Endothelial cell of umbilical vein (primary cell): ENCODE data around the gene SP1. TPM values are rescaled to one million over a fixed set of nuclear protein-coding genes. Genes with fewer than 3 reads are reported as not detected.

Source experiments
- BruUV-seq: library from RNA; stranded (reverse); fragments of 400-500 nt; replicated peaks from 2 replicates; lab custom pipeline; 2021; lab: Mats Ljungman, UMichigan
- CTCF ChIA-PET: fragments of 300-600, 350-600 bp; sonication (Branson Sonifier 250); formaldehyde crosslinking; loops from one replicate; lab custom pipeline; 2021; ENCODE audit warnings: antibody characterized with exemption, inconsistent platforms; lab: Charles Lee
- POLR2A ChIA-PET: fragments of 300-600, 350-600 bp; sonication (Branson Sonifier 250); formaldehyde crosslinking; loops from one replicate; lab custom pipeline; 2021; ENCODE audit warnings: antibody characterized with exemption, inconsistent platforms; lab: Charles Lee
- DNase-seq: peaks from one replicate; pipeline ENCODE4 v3.0.0-alpha.2; 2011; ENCODE audit warnings: low read depth, low spot score
- FAIRE-seq: peaks from 2 replicates; lab custom pipeline; 2011; peaks lifted over from hg19 to GRCh38; lab: Jason Lieb, UNC
- H2AFZ ChIP-seq: 2 replicates; pipeline ENCODE4 v1.6.0; 2012; ENCODE audit warnings: low read depth, low read length, control low read depth, inconsistent platforms
- H3K27ac ChIP-seq: 2 replicates; pipeline ENCODE4 v1.5.1; 2011; ENCODE audit warnings: low read depth, mild to moderate bottlenecking, control low read depth, low read length, moderate library complexity; ENCODE audit not compliant: insufficient read depth
- H3K27me3 ChIP-seq, 2 experiments: 2 replicates each; pipeline versions ENCODE4 v1.6.0 to v1.6.1; 2011; ENCODE audit warnings: low read length in 2 of 2, mixed read lengths in 1 of 2; ENCODE audit not compliant: control insufficient read depth in 2 of 2, insufficient read depth in 2 of 2
- H3K36me3 ChIP-seq, 2 experiments: 2 replicates in 1 of 2; 3 replicates in 1 of 2; pipeline ENCODE4 v1.5.1; 2011; ENCODE audit warnings: low read length in 2 of 2, mild to moderate bottlenecking in 1 of 2, moderate library complexity in 1 of 2; ENCODE audit not compliant: control insufficient read depth in 2 of 2, insufficient read depth in 2 of 2; ENCODE audit errors: extremely low read depth in 1 of 2
- H3K4me1 ChIP-seq: 3 replicates; pipeline ENCODE4 v1.5.1; 2011; ENCODE audit warnings: mild to moderate bottlenecking, low read length; ENCODE audit not compliant: control insufficient read depth, insufficient read depth; ENCODE audit errors: extremely low read depth
- H3K4me2 ChIP-seq: 2 replicates; pipeline ENCODE4 v1.6.1; 2011; ENCODE audit warnings: low read length, control low read depth, mixed read lengths; ENCODE audit not compliant: insufficient read depth
- H3K4me3 ChIP-seq, 3 experiments: fragments of 200-600 bp in 1 of 3; sonication (generic), shearing (Covaris generic) in 1 of 3; replicated peaks in 1 of 3; 2 replicates each; pipeline ENCODE4 v1.5.1; 2011 to 2016; ENCODE audit warnings: control low read depth in 3 of 3, low read length in 3 of 3, mild to moderate bottlenecking in 2 of 3, inconsistent platforms in 1 of 3, low read depth in 1 of 3, moderate library complexity in 1 of 3; ENCODE audit not compliant: insufficient read depth in 1 of 3
- H3K79me2 ChIP-seq: 2 replicates; pipeline ENCODE4 v1.6.0; 2012; ENCODE audit warnings: low read length, inconsistent platforms; ENCODE audit not compliant: control insufficient read depth, insufficient read depth
- H3K9ac ChIP-seq: replicated peaks from 2 replicates; pipeline ENCODE3; 2011; ENCODE audit warnings: low read length, control low read depth; ENCODE audit not compliant: insufficient read depth; ENCODE audit errors: extremely low read depth
- H3K9me1 ChIP-seq: replicated peaks from 3 replicates; pipeline ENCODE4 v1.6.0; 2011; ENCODE audit warnings: mild to moderate bottlenecking, low read length; ENCODE audit not compliant: control insufficient read depth, insufficient read depth; ENCODE audit errors: extremely low read depth
- H3K9me3 ChIP-seq: replicated peaks from 2 replicates; pipeline ENCODE4 v1.5.1; 2012; ENCODE audit warnings: low read length, inconsistent platforms; ENCODE audit not compliant: control insufficient read depth, insufficient read depth
- H4K20me1 ChIP-seq: replicated peaks from 2 replicates; pipeline ENCODE3; 2011; ENCODE audit warnings: mild to moderate bottlenecking, low read length; ENCODE audit not compliant: control insufficient read depth, insufficient read depth; ENCODE audit errors: extremely low read depth
- CTCF ChIP-seq, 2 donors: IDR thresholded peaks; 1 replicate in 1 of 2; 2 replicates in 1 of 2; pipeline ENCODE4 v1.5.1; 2011; ENCODE audit warnings: low read length in 2 of 2, mild to moderate bottlenecking in 2 of 2, moderate library complexity in 2 of 2, control low read depth in 1 of 2, inconsistent platforms in 1 of 2, low read depth in 1 of 2; ENCODE audit not compliant: insufficient read depth in 1 of 2; ENCODE audit errors: extremely low read depth in 1 of 2
- EZH2 ChIP-seq: IDR thresholded peaks from 2 replicates; pipeline ENCODE4 v1.6.1; 2012; ENCODE audit warnings: borderline replicate concordance, low read depth, mild to moderate bottlenecking, moderate library complexity, low read length, inconsistent platforms; ENCODE audit not compliant: severe bottlenecking
- FOS ChIP-seq: IDR thresholded peaks from 2 replicates; pipeline ENCODE4 v1.6.1; 2011; ENCODE audit warnings: mild to moderate bottlenecking, low read length, moderate library complexity, borderline replicate concordance; ENCODE audit not compliant: insufficient read depth
- GATA2 ChIP-seq: IDR thresholded peaks from 2 replicates; pipeline ENCODE4 v1.7.0; 2011; ENCODE audit warnings: low read depth, mild to moderate bottlenecking, moderate library complexity, mixed read lengths, low read length; ENCODE audit not compliant: insufficient read length, insufficient read depth
- JUN ChIP-seq: IDR thresholded peaks from 2 replicates; pipeline ENCODE4 v1.6.1; 2011; ENCODE audit warnings: borderline replicate concordance, low read depth; ENCODE audit not compliant: insufficient read length, insufficient read depth
- MAX ChIP-seq: IDR thresholded peaks from 2 replicates; pipeline ENCODE4 v1.6.1; 2011; ENCODE audit not compliant: insufficient read depth, insufficient read length
- MYC ChIP-seq: IDR thresholded peaks from one replicate; pipeline ENCODE4 v1.6.1; 2011; ENCODE audit warnings: mild to moderate bottlenecking, low read depth, low read length
- POLR2A ChIP-seq: IDR thresholded peaks from 2 replicates; pipeline ENCODE4 v1.6.1; 2012; ENCODE audit warnings: low read depth, mild to moderate bottlenecking, control low read depth, low read length
- POLR2AphosphoS5 ChIP-seq: IDR thresholded peaks from 2 replicates; pipeline ENCODE4 v1.6.1; 2012; ENCODE audit warnings: low read depth, mild to moderate bottlenecking, control low read depth, low read length, moderate library complexity; ENCODE audit not compliant: insufficient read depth
- dilution Hi-C: fragments of 300-500 bp; cut with MboI; formaldehyde crosslinking; loops from one replicate; pipeline ENCODE4 v1.15.0; 2019; ENCODE audit warnings: low sequenced_read_pairs; ENCODE audit not compliant: extremely low pct_ligation_motif_present
- intact Hi-C: fragments of 100-400 bp; cut with micrococcal nuclease; formaldehyde crosslinking; loops from one replicate; pipeline ENCODE4 v1.10.0; 2022
- polyA plus RNA-seq, 4 experiments: library from polyadenylated mRNA; depleted of rRNA in 3 of 4; stranded (reverse) in 3 of 4; unstranded in 1 of 4; fragments of >200 nt; gene quantifications; 2 replicates each; pipeline versions ENCODE4 v1.2.1 to v1.2.3, GENCODE V29; 2011 to 2012; ENCODE audit warnings: missing spikeins in 1 of 4
- total RNA-seq: library from RNA; stranded (reverse); gene quantifications from 2 replicates; pipeline ENCODE4 v1.2.3, GENCODE V29; 2021

SP1 gene
- total and polyA plus RNA-seq, 2 donors (not counting 3 experiments of a cell fraction or from before 2014, with no cell fraction given) = 34.8 to 56.3 TPM

GRCh38 chr12:53391724-53392123 lies 11.7 kb downstream of the SP1 start:
- Histone ChIP-seq H3K79me2 (peaks cover 69% of the 10 kb centered on the region), H3K36me3 (no peaks in the 10 kb centered on the region), H3K4me3 (no peak overlapping the region), H4K20me1 (no peaks in the 10 kb centered on the region), H3K27me3 (no peaks in the 10 kb centered on the region), H3K4me2 (no peak overlapping the region), H3K27ac (no peak overlapping the region), H2AFZ (no peak overlapping the region), H3K9me3 (no peaks in the 10 kb centered on the region), H3K9ac (no peak overlapping the region), H3K9me1 (no peaks in the 10 kb centered on the region), H3K4me1 (peaks cover 14% of the 10 kb centered on the region)
- no TSS peak for BruUV-seq
- dilution Hi-C loops = no loop called here
- no peak for DNase-seq
- FAIRE-seq = no peak
- ChIA-PET POLR2A (no interaction called here), CTCF (interaction anchor here (1.1 kb wide), 1 partner anchor 39 kb away, joined by 5 read pairs; no protein-coding TSS in a partner anchor)
- intact Hi-C loops = no loop called here
- TF ChIP-seq JUN = no peak
- no peak for TF ChIP-seq EZH2
- no peak for TF ChIP-seq POLR2AphosphoS5
- TF ChIP-seq POLR2A = no peak
- TF ChIP-seq FOS = no peak
- no peak for TF ChIP-seq CTCF (IDR thresholded peaks at IDR 0.05; ENCODE audit: extremely low read depth in 1 of 2, insufficient read depth in 1 of 2, low read depth in 1 of 2, low read length in 2 of 2)
- no peak for TF ChIP-seq MYC
- no peak for TF ChIP-seq GATA2
- TF ChIP-seq MAX = no peak
